Stimulated activated naive CD4-positive, alpha-beta T cell (primary cell): Measurements from ENCODE around the gene POU2F2.

Source experiments
- DNase-seq, 6 experiments: peaks; one replicate each; lab custom pipeline; 2025; lab: John Stamatoyannopoulos, UW

POU2F2 gene

GRCh38 chr19:42079886-42080763 lies 52.1 kb downstream of the POU2F2 start:
- DNase-seq, result no peak

- DNase-seq, result no peak
Observed at GRCh38 chr19:42079276-42079669, 53.0 kb downstream of the POU2F2 start.

- no peak for DNase-seq
Observed at GRCh38 chr19:42078538-42079275, 53.5 kb downstream of the POU2F2 start.

GRCh38 chr19:42078058-42078457 lies 54.2 kb downstream of the POU2F2 start:
- no peak for DNase-seq

- peak in 5 of 6 experiments; percentile 27 to 66 (median 60) for DNase-seq
Observed at GRCh38 chr19:42076380-42076944, 55.8 kb downstream of the POU2F2 start.

GRCh38 chr19:42075616-42076379 lies 56.4 kb downstream of the POU2F2 start, which contains the start of gene ZNF574:
ZNF574 (plus strand) TSS chr19:42076166; CDS start chr19:42078607, 2,441 bp downstream.
- peak; percentile 90 to 98 (median 96) for DNase-seq

GRCh38 chr19:42075364-42075615 lies 57.0 kb downstream of the POU2F2 start:
- DNase-seq, result no peak

- no peak for DNase-seq
Observed at GRCh38 chr19:42074513-42075363, 57.5 kb downstream of the POU2F2 start.

- no peak for DNase-seq
Observed at GRCh38 chr19:42071247-42071646, 61.0 kb downstream of the POU2F2 start.

- DNase-seq, result peak in 1 of 6 experiments; percentile 11
Observed at GRCh38 chr19:42069619-42070351, 62.5 kb downstream of the POU2F2 start, which contains the start of gene GRIK5. GRIK5 (minus strand) TSS chr19:42070206; CDS start chr19:42065770, 4,436 bp downstream.

GRCh38 chr19:42068756-42069571 lies 63.3 kb downstream of the POU2F2 start:
- no peak for DNase-seq

GRCh38 chr19:42068361-42068755 lies 63.9 kb downstream of the POU2F2 start:
- DNase-seq, result no peak

GRCh38 chr19:42067315-42067888 lies 64.8 kb downstream of the POU2F2 start:
- DNase-seq, result no peak

- no peak for DNase-seq
Observed at GRCh38 chr19:42066075-42066754, 66.0 kb downstream of the POU2F2 start.

GRCh38 chr19:42065511-42065910 lies 66.7 kb downstream of the POU2F2 start:
- DNase-seq, result no peak

- no peak for DNase-seq
Observed at GRCh38 chr19:42065051-42065450, 67.2 kb downstream of the POU2F2 start.

- DNase-seq, result no peak
Observed at GRCh38 chr19:42064432-42064831, 67.8 kb downstream of the POU2F2 start.

GRCh38 chr19:42062381-42062780 lies 69.9 kb downstream of the POU2F2 start:
- DNase-seq, result no peak

GRCh38 chr19:42060117-42060516 lies 72.1 kb downstream of the POU2F2 start:
- DNase-seq, result no peak
